Activated CD8-positive, alpha-beta T cell treated with anti-CD3 and anti-CD28 coated beads for 36 hours (primary cell): ENCODE measurements around the gene DCAF8. TPM values are rescaled to one million over a fixed set of nuclear protein-coding genes. Genes with fewer than 3 reads are reported as not detected.
"Not testable (repeated sequence)": the region's sequence is repeated elsewhere in the genome, so short reads cannot be mapped to it uniquely, and the experiment has no call there.

ENCODE experiments used
- ATAC-seq: fragments of 200-7000 bp; cut with Tn5 transposase; one replicate; pipeline ENCODE4 v1.10.0; 2021; ENCODE audit warnings: mild to moderate bottlenecking, moderate library complexity
- CTCF ChIA-PET: fragments of 350-600 bp; sonication (Branson Sonifier 250); formaldehyde crosslinking; loops from one replicate; lab custom pipeline; 2021; ENCODE audit warnings: antibody characterized with exemption; lab: Charles Lee
- POLR2A ChIA-PET: fragments of 350-600 bp; sonication (Branson Sonifier 250); formaldehyde crosslinking; loops from one replicate; lab custom pipeline; 2021; ENCODE audit warnings: antibody characterized with exemption; lab: Charles Lee
- DNase-seq: peaks from one replicate; pipeline ENCODE4 v3.0.0-alpha.2; 2020
- H3K27ac Mint-ChIP-seq: one replicate; pipeline ENCODE4 v1.8.0; 2021; ENCODE audit warnings: mild to moderate bottlenecking, mixed read lengths
- H3K27me3 Mint-ChIP-seq: one replicate; pipeline ENCODE4 v1.8.0; 2021; ENCODE audit warnings: mixed read lengths
- H3K36me3 Mint-ChIP-seq: one replicate; pipeline ENCODE4 v1.8.0; 2021; ENCODE audit warnings: low read depth, mixed read lengths
- H3K4me1 Mint-ChIP-seq: one replicate; pipeline ENCODE4 v1.8.0; 2021; ENCODE audit warnings: low read depth, mixed read lengths
- H3K4me3 Mint-ChIP-seq: one replicate; pipeline ENCODE4 v1.8.0; 2021; ENCODE audit warnings: mild to moderate bottlenecking, moderate library complexity, mixed read lengths
- H3K9me3 Mint-ChIP-seq: one replicate; pipeline ENCODE4 v1.8.0; 2021; ENCODE audit warnings: mixed read lengths
- intact Hi-C: fragments of 100-400 bp; cut with micrococcal nuclease; formaldehyde crosslinking; loops from one replicate; pipeline ENCODE4 v1.10.0; 2022
- total RNA-seq, 2 experiments: library from RNA; stranded (reverse); gene quantifications; one replicate each; pipeline ENCODE4 v1.2.3, GENCODE V29; 2021
- TF ChIP-seq, protein P1 (sequence below): fragments of 200-600 bp; IDR thresholded peaks from one replicate; pipeline ENCODE4 v1.8.0; 2022; ENCODE audit warnings: antibody characterized with exemption, mild to moderate bottlenecking

DCAF8 gene
- total RNA-seq, 2 experiments from 2014 or later = 116 TPM

DNA sequence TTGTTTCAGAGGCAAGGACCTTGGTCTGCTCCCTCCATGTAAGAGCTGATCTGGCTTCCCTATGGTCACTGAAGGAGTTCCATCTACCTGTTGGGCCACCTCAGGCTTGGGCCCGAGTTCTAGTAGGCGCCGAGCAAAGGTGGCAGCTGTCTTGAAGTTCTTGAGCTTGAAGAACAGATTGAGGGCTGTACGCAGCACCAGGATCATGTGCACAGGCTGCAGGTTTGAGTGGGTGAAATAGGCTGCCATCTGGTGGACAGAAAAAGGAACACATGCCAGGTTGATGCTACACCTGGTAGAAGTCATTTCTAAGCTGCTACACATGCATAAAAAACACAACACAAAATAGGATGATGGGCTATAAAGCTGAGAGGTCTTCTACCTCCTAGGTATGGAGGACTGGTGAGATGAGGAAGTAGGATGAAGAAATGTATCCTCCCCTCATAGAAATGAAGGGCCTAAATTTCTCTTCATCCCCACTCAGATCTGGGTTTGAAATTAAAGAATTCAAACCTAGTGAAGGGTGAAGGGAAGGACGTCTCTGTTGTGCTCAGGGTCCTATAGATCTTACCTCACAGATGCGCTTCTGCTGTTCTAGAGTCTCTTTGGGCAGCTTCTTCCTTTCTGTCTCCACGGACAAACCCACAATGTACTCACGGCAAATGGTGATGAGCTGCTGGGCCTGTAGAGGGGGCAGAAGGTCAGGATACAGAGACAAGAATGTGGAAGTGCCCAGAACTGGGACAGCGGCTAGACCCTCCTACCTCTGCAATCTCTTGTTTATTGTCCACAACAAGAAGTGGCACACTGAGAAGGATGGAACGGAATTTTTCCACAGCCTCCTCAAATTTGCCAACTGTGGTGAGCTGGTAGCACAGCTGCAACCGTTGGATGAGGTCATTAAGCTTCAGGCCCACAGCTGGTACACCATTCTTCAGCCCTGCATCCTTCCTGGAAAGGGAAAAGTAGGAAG is 29.2 kb upstream of the DCAF8 start:
- TF ChIP-seq, protein P1, sequence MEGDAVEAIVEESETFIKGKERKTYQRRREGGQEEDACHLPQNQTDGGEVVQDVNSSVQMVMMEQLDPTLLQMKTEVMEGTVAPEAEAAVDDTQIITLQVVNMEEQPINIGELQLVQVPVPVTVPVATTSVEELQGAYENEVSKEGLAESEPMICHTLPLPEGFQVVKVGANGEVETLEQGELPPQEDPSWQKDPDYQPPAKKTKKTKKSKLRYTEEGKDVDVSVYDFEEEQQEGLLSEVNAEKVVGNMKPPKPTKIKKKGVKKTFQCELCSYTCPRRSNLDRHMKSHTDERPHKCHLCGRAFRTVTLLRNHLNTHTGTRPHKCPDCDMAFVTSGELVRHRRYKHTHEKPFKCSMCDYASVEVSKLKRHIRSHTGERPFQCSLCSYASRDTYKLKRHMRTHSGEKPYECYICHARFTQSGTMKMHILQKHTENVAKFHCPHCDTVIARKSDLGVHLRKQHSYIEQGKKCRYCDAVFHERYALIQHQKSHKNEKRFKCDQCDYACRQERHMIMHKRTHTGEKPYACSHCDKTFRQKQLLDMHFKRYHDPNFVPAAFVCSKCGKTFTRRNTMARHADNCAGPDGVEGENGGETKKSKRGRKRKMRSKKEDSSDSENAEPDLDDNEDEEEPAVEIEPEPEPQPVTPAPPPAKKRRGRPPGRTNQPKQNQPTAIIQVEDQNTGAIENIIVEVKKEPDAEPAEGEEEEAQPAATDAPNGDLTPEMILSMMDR = peak; percentile 72
- CTCF ChIA-PET = interaction anchor here (0.5 to 7.2 kb wide), 79 partner anchors 8 to 533 kb away, joined by 3 to 102 read pairs (median 6); partner anchors contain the start of genes ATP1A4, CASQ1, DCAF8 and IGSF8
- peak; percentile 97 for ATAC-seq
- intact Hi-C loops = loop anchor here (1.0 to 5.0 kb wide), 2 partner anchors 98 to 189 kb away; no protein-coding TSS in a partner anchor
- H3K9me3 Mint-ChIP-seq = no peaks in the 10 kb centered on the region
- H3K27ac Mint-ChIP-seq = no peak overlapping the region
- H3K4me3 Mint-ChIP-seq = no peak overlapping the region
- peaks cover 52% of the 10 kb centered on the region for H3K36me3 Mint-ChIP-seq
- H3K4me1 Mint-ChIP-seq = peaks cover 4% of the 10 kb centered on the region
- no peaks in the 10 kb centered on the region for H3K27me3 Mint-ChIP-seq
- POLR2A ChIA-PET = interaction anchor here (0.9 to 1.6 kb wide), 8 partner anchors 12 to 192 kb away, joined by 3 to 6 read pairs (median 4); partner anchors contain the start of gene DCAF8
- peak; percentile 75 for DNase-seq

DNA sequence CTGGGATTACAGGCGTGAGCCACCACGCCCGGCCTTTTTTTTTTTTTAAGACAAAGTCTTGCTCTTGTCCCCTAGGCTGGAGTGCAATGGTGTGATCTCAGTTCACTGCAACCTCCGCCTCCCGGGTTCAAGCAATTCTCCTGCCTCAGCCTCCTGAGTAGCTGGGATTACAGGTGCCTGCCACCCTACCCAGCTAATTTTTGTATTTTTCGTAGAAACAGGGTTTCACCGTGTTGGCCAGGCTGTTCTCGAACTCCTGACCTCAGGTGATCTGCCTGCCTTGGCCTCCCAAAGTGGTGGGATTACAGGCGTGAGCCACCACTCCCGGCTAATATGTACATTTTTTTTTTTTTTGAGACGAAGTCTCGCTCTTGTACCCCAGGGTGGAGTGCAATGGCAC is 25.4 kb upstream of the DCAF8 start:
- ATAC-seq, intact Hi-C loops, H3K9me3 Mint-ChIP-seq, H3K4me3 Mint-ChIP-seq, DNase-seq, H3K27ac Mint-ChIP-seq, H3K27me3 Mint-ChIP-seq: not testable (repeated sequence)
- peaks cover 33% of the 10 kb centered on the region for H3K36me3 Mint-ChIP-seq
- ChIA-PET POLR2A (interaction anchor here (0.6 kb wide), 2 partner anchors 54 to 71 kb away, joined by 3 to 4 read pairs; no protein-coding TSS in a partner anchor), CTCF (interaction anchor here (1.0 to 7.2 kb wide), 5 partner anchors 68 to 185 kb away, joined by 3 to 102 read pairs (median 66); partner anchors contain the start of gene CASQ1)
- peaks cover 20% of the 10 kb centered on the region for H3K4me1 Mint-ChIP-seq

DNA sequence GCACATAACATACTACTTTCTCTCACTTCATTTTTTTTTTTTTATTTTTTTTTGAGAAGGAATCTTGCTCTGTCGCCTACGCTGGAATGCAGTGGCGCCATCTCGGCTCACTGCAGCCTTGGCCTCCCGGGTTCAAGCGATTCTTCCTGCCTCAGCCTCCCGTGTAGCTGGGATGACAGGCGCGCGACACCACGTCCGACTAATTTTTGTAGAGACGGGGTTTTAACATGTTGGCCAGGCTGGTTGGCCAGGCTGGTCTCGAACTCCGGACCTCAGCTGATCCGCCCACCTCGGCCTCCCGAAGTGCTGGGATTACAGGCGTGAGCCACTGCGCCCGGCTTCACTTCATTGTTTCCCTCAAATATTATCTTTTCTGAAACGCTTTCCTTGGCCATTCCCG is 23.2 kb upstream of the DCAF8 start:
- CTCF ChIA-PET = interaction anchor here (0.8 to 2.7 kb wide), 4 partner anchors 25 to 184 kb away, joined by 3 to 12 read pairs (median 8); no protein-coding TSS in a partner anchor
- Mint-ChIP-seq H3K36me3 (peaks cover 32% of the 10 kb centered on the region), H3K4me3 (peak overlapping the region; percentile 94), H3K27me3 (no peaks in the 10 kb centered on the region), H3K27ac (no peak overlapping the region), H3K9me3 (no peaks in the 10 kb centered on the region), H3K4me1 (peaks cover 20% of the 10 kb centered on the region)
- DNase-seq (no peak), ATAC-seq (no peak)
- intact Hi-C loops = no loop called here
- POLR2A ChIA-PET = interaction anchor here (0.7 to 3.0 kb wide), 13 partner anchors 11 to 184 kb away, joined by 3 to 41 read pairs (median 4); partner anchors contain the start of gene DCAF8
- TF ChIP-seq, protein P1 = no peak

DNA sequence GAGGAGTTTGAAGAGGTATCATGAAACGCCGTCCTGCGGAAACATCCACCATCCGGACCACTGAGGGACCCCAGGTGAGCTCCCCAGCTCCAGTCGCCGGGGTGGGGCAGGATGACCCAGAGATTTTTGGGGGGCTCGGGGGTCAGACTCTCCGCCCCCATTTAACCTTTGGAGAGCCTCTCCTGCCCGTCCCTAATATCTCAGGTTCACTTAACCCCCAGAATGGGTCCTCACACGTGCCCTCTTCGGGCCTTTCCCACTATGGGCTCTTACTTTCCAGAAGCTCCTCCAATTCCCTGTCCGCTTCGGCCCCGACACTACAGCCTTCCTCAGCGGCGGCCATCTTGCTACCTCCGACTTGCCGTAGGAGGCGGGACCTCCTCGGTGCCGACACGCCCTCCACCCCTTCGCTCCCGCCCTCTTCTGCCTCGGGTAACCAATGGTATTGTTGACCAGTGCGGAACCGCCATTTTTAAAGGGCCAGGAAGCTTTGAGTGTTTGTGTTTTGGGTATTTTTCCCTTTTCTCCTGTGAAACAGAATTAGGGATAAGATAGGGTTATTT is 22.5 kb upstream of the DCAF8 start, which contains the start of gene PEX19:
Gene PEX19 (minus strand): TSS at position 352 of the 563 bp plus-strand sequence. CDS start 9 bp downstream, at position 343.
- H3K9me3 Mint-ChIP-seq = no peaks in the 10 kb centered on the region
- H3K4me3 Mint-ChIP-seq = peak within 1 kb of the TSS; percentile 94
- CTCF ChIA-PET = interaction anchor here (0.8 to 2.7 kb wide), 9 partner anchors 9 to 183 kb away, joined by 3 to 12 read pairs (median 5); partner anchors contain the start of gene DCAF8
- peak; percentile 100 for ATAC-seq
- POLR2A ChIA-PET = interaction anchor here (0.5 to 3.0 kb wide), 16 partner anchors 10 to 183 kb away, joined by 3 to 41 read pairs (median 4); partner anchors contain the start of gene DCAF8
- peak within 1 kb of the TSS; percentile 94 for H3K27ac Mint-ChIP-seq
- peaks cover 32% of the 10 kb centered on the region for H3K36me3 Mint-ChIP-seq
- TF ChIP-seq, protein P1 = no peak
- intact Hi-C loops = no loop called here
- no peaks in the 10 kb centered on the region for H3K27me3 Mint-ChIP-seq
- peaks cover 20% of the 10 kb centered on the region for H3K4me1 Mint-ChIP-seq
- peak; percentile 97 for DNase-seq
